GOT3 (cell line): ENCODE measurements around the gene TMEM250.

ENCODE experiments used
- DNase-seq: peaks from one replicate; lab custom pipeline; 2025; ENCODE audit warnings: mixed read lengths; lab: John Stamatoyannopoulos, UW

The TMEM250 gene

GRCh38 chr9:136082496-136083361 lies 35.9 kb downstream of the TMEM250 start:
- DNase-seq: no peak

GRCh38 chr9:136081826-136082495 lies 36.7 kb downstream of the TMEM250 start:
- no peak for DNase-seq

GRCh38 chr9:136081113-136081825 lies 37.4 kb downstream of the TMEM250 start:
- DNase-seq: no peak

GRCh38 chr9:136080716-136081112 lies 38.0 kb downstream of the TMEM250 start:
- DNase-seq: no peak

- DNase-seq: no peak
Measured at GRCh38 chr9:136079916-136080246, 38.8 kb downstream of the TMEM250 start.

- no peak for DNase-seq
Measured at GRCh38 chr9:136079211-136079915, 39.3 kb downstream of the TMEM250 start.

- no peak for DNase-seq
Measured at GRCh38 chr9:136078498-136079011, 40.1 kb downstream of the TMEM250 start.

- no peak for DNase-seq
Measured at GRCh38 chr9:136078024-136078423, 40.7 kb downstream of the TMEM250 start.

GRCh38 chr9:136077491-136077890 lies 41.2 kb downstream of the TMEM250 start:
- no peak for DNase-seq

- DNase-seq: no peak
Measured at GRCh38 chr9:136075881-136076678, 42.6 kb downstream of the TMEM250 start.

GRCh38 chr9:136075134-136075841 lies 43.4 kb downstream of the TMEM250 start:
- no peak for DNase-seq

GRCh38 chr9:136074706-136075105 lies 44.0 kb downstream of the TMEM250 start:
- no peak for DNase-seq
